HG03097 (cell line): Measurements from ENCODE around the gene PCDHAC1.
"Not testable (repeated sequence)": the region's sequence is repeated elsewhere in the genome, so short reads cannot be mapped to it uniquely, and the experiment has no call there.

Experiments used
- ATAC-seq: cut with Tn5 transposase; IDR thresholded peaks from one replicate; pipeline ENCODE4 v1.9.1; 2021; ENCODE audit not compliant: unreplicated experiment, low FRiP score

PCDHAC1 gene

DNA sequence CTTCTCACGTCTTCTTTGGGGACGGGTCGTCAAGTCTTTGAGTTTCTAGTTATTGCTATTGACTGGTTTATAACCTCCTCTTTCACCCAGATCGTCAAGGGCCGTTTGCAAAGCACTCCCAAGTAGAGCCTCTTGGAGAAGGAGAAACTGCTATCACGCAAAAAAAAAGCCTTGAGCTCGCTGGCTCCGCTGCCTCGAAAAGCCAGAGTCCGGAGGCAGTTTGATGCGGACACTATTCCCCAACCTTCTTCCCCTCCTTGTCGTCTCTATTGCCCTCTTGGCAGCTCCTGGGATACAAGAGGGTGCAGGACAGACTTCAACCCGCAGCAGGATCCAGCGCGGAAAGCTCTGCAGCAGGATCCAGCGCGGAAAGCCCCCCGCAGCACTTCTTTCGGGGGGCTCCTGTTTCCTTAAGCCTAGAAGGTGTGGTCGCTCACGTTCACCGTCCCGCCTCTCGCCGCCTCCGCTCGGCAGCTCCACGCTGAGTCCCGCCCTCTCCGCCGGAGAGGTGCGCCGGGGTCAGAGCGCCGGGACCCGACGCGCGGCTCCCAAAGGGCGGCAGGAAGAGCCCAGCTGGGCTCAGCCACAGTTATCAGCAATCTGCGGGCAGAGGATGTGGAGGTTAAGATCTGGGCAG lies at the start of gene PCDHAC1:
Gene PCDHAC1 (plus strand): TSS at position 494 of the 637 bp plus-strand sequence. CDS start 594 bp downstream, outside the sequence.
- no peak for ATAC-seq

GRCh38 chr5:140876541-140877261 lies 49.4 kb upstream of the PCDHAC1 start:
- ATAC-seq = not testable (repeated sequence)

- no peak for ATAC-seq
Measured at GRCh38 chr5:140877262-140877581, 48.9 kb upstream of the PCDHAC1 start.

DNA sequence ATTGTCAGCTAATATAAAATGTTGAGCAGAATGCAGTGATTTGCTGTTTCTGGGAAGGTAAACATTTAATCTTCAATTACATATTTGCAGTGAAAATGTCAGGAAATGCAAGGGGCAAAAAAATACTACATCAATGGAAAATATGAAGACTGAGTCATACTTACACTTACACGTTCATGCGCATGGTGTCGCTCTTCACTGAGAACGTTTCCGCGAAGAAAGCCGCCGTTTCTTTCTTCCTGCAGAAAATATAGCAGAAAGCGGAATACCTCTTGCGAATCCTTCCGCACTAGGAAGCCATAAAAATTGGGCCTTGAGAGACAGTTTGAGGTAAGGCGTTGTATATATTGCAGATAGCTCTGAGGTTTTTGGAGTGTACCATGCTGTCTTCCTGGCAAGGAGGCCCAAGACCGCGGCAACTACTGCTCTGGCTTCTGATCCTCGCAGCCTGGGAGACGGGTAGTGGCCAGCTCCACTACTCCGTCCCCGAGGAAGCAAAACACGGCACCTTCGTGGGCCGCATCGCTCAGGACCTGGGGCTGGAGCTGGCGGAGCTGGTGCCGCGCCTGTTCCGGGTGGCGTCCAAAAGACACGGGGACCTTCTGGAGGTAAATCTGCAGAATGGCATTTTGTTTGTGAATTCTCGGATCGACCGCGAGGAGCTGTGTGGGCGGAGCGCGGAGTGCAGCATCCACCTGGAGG lies 44.1 kb upstream of the PCDHAC1 start, which contains the start of gene PCDHA13:
Gene PCDHA13 (plus strand): TSS at position 236 of the 702 bp plus-strand sequence. CDS start 145 bp downstream, at position 381.
- ATAC-seq = no peak

DNA sequence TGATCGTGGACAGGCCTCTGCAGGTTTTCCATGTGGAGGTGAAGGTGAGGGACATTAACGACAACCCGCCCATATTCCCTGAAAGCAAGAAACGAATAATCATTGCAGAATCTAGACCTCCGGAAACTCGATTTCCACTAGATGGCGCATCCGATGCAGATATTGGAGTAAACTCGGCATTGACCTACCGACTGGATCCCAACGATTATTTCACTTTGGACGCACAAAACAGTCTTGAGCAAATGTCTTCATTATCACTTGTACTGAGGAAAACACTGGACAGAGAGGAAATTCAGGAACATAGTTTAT lies 43.6 kb upstream of the PCDHAC1 start:
- no peak for ATAC-seq

GRCh38 chr5:140883373-140883772 lies 42.7 kb upstream of the PCDHAC1 start:
- no peak for ATAC-seq

- ATAC-seq = no peak
Measured at GRCh38 chr5:140883927-140884697, 42.0 kb upstream of the PCDHAC1 start.

- no peak for ATAC-seq
Measured at GRCh38 chr5:140916325-140916724, 9.8 kb upstream of the PCDHAC1 start.

GRCh38 chr5:140923601-140924000 lies 2.5 kb upstream of the PCDHAC1 start:
- no peak for ATAC-seq

GRCh38 chr5:140926443-140927227 lies 536 bp downstream of the PCDHAC1 start:
- ATAC-seq = no peak

- ATAC-seq = no peak
Measured at GRCh38 chr5:140927228-140927573, 1.1 kb downstream of the PCDHAC1 start.

DNA sequence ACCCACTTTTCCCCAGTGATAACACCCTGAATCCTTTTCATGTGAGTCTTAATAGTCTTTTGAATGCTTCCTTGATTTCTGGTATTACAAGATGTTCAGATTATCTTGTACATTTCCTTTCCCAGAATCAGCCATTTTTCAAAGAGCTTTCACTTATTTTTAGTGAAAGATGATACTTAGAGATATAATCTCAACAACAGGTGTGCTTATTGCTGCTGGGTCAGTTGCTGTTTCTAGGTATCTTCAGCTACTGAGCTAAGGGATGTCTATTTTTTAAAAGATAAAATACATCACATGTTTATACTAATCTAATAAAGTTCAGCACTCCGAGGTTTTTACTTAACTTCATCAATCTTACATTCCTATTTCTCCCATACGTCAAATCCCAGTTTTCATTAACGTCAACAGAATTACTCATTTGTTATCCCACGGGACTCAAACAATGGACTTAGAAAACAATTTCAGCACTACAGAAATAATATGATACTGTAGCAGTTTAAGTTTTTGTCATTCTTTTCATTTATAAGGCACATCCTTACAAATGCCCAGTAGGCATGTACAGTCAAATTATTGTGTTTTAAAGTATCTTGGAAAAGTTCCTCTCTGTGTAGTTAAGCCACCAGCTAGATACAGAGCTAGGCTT lies 9.0 kb downstream of the PCDHAC1 start:
- no peak for ATAC-seq

DNA sequence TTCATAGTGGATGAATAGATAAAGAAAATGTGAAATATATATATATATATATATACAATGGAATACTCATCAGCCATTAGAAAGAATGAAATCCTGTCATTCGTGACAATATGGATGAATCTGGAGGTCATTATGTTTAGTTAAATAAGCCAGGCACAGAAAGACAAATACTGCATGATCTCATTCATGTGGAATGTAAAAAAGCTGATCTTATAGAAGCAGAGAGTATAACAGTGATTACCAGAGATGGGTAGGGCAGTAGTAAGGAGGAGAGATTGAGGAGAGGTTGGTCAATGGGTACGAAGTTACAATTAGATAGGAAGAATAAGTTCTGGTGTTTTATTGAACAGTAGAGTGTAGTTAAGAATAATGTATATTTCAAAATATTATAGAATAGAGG lies 20.5 kb downstream of the PCDHAC1 start:
- no peak for ATAC-seq

DNA sequence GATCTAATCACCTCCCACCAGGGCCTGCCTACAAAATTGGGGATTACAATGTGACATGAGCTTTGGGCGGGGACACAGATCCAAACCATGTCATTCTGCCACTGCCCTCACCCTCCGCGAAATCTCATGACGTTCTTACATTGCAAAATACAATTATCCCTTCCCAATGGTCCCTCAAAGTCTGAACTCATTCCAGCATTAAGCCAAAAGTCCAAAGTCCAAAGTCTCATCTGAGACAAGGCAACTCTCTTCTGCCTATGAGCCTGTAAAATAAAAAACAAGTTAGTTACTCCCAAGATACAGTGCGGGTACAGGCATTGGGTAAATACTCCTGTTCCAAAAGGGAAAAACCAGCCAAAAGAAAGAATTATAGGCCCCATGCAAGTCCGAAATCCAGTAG lies 25.5 kb downstream of the PCDHAC1 start:
- ATAC-seq = no peak

GRCh38 chr5:140953234-140953633 lies 27.1 kb downstream of the PCDHAC1 start:
- no peak for ATAC-seq

DNA sequence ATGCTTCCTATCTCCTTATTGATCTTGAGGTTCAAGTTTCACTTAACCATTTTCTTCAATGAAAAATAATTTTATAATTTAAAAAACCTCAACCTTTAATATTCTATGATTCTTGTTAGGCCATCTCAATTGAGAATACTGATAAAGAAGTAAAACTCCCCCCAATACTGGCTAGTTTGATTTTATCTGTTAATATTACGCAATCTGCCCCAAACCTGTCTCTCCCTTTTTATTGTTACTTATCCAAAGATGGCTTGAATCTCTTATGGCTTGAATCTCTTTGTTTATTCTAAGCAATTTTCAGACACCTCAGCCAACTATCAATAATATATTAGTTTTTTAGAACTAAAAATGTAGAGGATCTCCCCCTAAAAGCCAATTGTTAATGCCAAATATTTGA lies 36.1 kb downstream of the PCDHAC1 start:
- ATAC-seq = no peak

GRCh38 chr5:140964356-140964755 lies 38.3 kb downstream of the PCDHAC1 start:
- ATAC-seq = no peak

DNA sequence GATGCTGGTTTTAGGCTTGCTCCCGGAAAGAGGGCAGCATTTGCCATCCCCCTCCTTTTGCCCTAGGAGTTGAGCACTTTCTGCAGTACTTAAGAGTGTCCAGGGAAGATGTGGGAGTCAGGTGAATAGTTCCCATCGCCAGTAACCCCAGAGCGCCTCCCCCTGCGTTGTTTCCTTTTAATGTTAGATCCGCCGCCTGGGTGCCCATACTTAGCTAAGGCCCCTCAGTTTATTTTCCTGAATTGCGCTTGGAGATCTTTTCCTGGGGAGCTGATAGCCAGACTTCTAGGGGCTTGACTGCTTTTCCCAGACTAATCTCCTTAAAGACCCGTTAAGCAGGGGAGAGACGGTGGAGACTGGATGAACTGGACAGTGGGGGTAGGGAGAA lies 39.8 kb downstream of the PCDHAC1 start:
- no peak for ATAC-seq

- ATAC-seq = no peak
Measured at GRCh38 chr5:140966293-140967225, 40.5 kb downstream of the PCDHAC1 start, which contains the start of gene PCDHAC2. PCDHAC2 (plus strand) TSS chr5:140966476; CDS start chr5:140966767, 291 bp downstream.
